ENCODE results near the gene CFAP47. TPM values are rescaled to one million over a fixed set of nuclear protein-coding genes. Genes with fewer than 3 reads are reported as not detected.
"Not testable (repeated sequence)": the region's sequence is repeated elsewhere in the genome, so short reads cannot be mapped to it uniquely, and the experiment has no call there.

Gene CFAP47
- total RNA-seq, 1 donor from 2014 or later: not detected

- H3K4me1 ChIP-seq: no peaks in the 10 kb centered on the region
- no peak overlapping the region for H3K4me3 ChIP-seq
- H3K27ac ChIP-seq (replicated peaks): no peak overlapping the region
- no peaks in the 10 kb centered on the region for H3K36me3 ChIP-seq
- no peak for DNase-seq
- TF ChIP-seq, protein P1, sequence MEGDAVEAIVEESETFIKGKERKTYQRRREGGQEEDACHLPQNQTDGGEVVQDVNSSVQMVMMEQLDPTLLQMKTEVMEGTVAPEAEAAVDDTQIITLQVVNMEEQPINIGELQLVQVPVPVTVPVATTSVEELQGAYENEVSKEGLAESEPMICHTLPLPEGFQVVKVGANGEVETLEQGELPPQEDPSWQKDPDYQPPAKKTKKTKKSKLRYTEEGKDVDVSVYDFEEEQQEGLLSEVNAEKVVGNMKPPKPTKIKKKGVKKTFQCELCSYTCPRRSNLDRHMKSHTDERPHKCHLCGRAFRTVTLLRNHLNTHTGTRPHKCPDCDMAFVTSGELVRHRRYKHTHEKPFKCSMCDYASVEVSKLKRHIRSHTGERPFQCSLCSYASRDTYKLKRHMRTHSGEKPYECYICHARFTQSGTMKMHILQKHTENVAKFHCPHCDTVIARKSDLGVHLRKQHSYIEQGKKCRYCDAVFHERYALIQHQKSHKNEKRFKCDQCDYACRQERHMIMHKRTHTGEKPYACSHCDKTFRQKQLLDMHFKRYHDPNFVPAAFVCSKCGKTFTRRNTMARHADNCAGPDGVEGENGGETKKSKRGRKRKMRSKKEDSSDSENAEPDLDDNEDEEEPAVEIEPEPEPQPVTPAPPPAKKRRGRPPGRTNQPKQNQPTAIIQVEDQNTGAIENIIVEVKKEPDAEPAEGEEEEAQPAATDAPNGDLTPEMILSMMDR (IDR thresholded peaks at IDR 0.05; ENCODE audit: borderline replicate concordance): no peak
- H3K9me3 ChIP-seq (replicated peaks): no peaks in the 10 kb centered on the region
- H3K27me3 ChIP-seq (ENCODE audit: low read depth): no peaks in the 10 kb centered on the region
- intact Hi-C loops (cut with micrococcal nuclease): no loop called here
Observed at GRCh38 chrX:36087366-36087765, 167.8 kb downstream of the CFAP47 start.

GRCh38 chrX:36088939-36089338 lies 169.4 kb downstream of the CFAP47 start:
- H3K4me1 ChIP-seq; H3K4me3 ChIP-seq; H3K9me3 ChIP-seq (replicated peaks); H3K36me3 ChIP-seq; H3K27me3 ChIP-seq (ENCODE audit: low read depth); intact Hi-C loops (cut with micrococcal nuclease); DNase-seq; H3K27ac ChIP-seq (replicated peaks): not testable (repeated sequence)

DNA sequence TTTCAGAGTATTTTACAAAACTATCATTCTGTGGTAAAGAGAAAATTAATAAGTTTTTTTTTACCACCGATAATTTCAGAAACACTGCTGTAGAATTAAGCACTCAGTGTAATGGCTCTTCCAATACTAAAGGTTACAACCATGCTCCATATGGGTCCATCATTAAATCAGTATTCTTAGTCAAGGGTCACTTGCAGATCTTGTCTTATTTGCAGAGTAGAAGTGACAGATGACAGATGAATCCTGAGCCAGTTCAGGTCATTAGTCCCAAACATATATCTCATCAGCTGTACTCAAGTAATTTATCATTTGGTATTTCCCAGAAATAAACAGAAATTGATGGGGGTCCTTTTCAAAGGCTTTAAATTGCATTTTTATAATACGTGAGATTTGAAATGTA lies 182.9 kb downstream of the CFAP47 start:
- TF ChIP-seq, protein P1 (IDR thresholded peaks at IDR 0.05; ENCODE audit: borderline replicate concordance): no peak
- intact Hi-C loops (cut with micrococcal nuclease): no loop called here
- Histone ChIP-seq H3K4me1 (no peaks in the 10 kb centered on the region), H3K27me3 (ENCODE audit: low read depth) (no peaks in the 10 kb centered on the region), H3K4me3 (no peak overlapping the region), H3K36me3 (no peaks in the 10 kb centered on the region), H3K27ac (replicated peaks) (no peak overlapping the region), H3K9me3 (replicated peaks) (no peaks in the 10 kb centered on the region)
- DNase-seq: no peak

- peaks cover 30% of the 10 kb centered on the region for H3K9me3 ChIP-seq (replicated peaks)
- no peaks in the 10 kb centered on the region for H3K27me3 ChIP-seq (ENCODE audit: low read depth)
- H3K4me1 ChIP-seq: no peaks in the 10 kb centered on the region
- no peak for DNase-seq
- intact Hi-C loops (cut with micrococcal nuclease): no loop called here
- TF ChIP-seq, protein P1 (IDR thresholded peaks at IDR 0.05; ENCODE audit: borderline replicate concordance): no peak
- H3K36me3 ChIP-seq: no peaks in the 10 kb centered on the region
- H3K27ac ChIP-seq (replicated peaks): no peak overlapping the region
- no peak overlapping the region for H3K4me3 ChIP-seq
Observed at GRCh38 chrX:36116222-36116621, 196.7 kb downstream of the CFAP47 start.

DNA sequence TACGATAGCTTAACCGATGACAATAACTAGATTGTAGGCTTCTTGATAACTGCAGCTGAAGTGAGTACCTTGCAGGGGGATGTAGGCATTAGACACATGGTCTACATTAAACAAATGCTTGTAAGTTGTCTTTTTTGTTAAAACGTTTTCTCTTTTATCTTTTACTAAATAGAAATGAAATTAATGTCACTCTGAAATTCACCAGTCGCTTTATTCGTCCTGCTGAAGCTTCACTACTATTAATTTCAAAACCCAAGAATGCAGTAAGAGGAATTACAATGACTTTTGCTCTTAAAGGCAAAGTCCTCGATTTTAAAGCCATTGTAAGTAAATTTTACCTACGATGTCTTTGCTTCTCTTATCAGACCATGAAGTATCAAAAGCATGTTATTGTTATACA lies 239.7 kb downstream of the CFAP47 start:
- TF ChIP-seq, protein P1 (IDR thresholded peaks at IDR 0.05; ENCODE audit: borderline replicate concordance): no peak
- intact Hi-C loops (cut with micrococcal nuclease): no loop called here

GRCh38 chrX:36160081-36160480 lies 240.5 kb downstream of the CFAP47 start:
- Histone ChIP-seq H3K4me3 (no peak overlapping the region), H3K27ac (replicated peaks) (no peak overlapping the region), H3K36me3 (no peaks in the 10 kb centered on the region), H3K9me3 (replicated peaks) (no peaks in the 10 kb centered on the region), H3K27me3 (ENCODE audit: low read depth) (no peaks in the 10 kb centered on the region), H3K4me1 (no peaks in the 10 kb centered on the region)
- intact Hi-C loops (cut with micrococcal nuclease): no loop called here
- no peak for DNase-seq
- TF ChIP-seq, protein P1 (IDR thresholded peaks at IDR 0.05; ENCODE audit: borderline replicate concordance): no peak

More for the DNA sequence above, 239.7 kb downstream of the CFAP47 start:
- H3K36me3 ChIP-seq: no peaks in the 10 kb centered on the region
- H3K4me3 ChIP-seq: no peak overlapping the region
- H3K27me3 ChIP-seq (ENCODE audit: low read depth): no peaks in the 10 kb centered on the region
- no peak for DNase-seq
- H3K4me1 ChIP-seq: no peaks in the 10 kb centered on the region
- H3K9me3 ChIP-seq (replicated peaks): no peaks in the 10 kb centered on the region
- no peak overlapping the region for H3K27ac ChIP-seq (replicated peaks)

Measured in left ventricle myocardium inferior (tissue), 1 donor.